Measurements from ENCODE around the gene UBE2E3. TPM values are rescaled to one million over a fixed set of nuclear protein-coding genes. Genes with fewer than 3 reads are reported as not detected.

UBE2E3 gene
- total and polyA plus RNA-seq, 8 donors: 21.1 to 42.7 (median 31.2) TPM

DNA sequence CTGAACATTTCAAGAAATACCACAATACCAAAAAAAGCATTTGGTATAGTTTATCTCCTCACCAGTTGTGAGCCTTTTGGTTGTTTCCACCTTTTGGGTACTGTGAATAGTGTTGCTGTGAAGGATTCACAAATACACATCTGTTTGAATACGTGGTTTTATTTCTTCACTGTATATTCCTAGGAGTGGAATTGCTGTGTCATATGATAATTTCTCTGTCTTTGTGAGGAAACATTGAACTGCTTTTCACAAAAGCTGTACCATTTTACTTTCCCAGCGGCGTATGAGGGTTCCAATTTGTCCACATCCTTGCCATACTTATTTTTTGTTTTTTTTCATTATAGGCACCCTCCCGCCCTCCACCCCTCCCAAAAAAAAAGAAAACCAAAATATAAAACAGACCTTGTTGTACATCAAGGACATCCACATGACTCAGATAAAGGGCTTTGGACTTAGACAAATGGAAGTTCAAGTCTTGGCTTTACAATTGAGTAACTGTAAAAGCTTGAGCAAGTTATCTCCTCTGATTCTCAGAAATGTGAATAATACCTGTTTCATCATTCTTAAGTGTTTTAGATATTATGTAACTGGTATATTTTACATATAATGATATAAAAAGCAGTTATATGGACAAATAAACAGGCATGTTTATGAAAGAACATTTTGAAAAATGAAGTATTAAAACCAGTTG is 19.0 kb downstream of the UBE2E3 start:
- Histone ChIP-seq H3K9me3 (no peaks in the 10 kb centered on the region), H3K27me3 (no peaks in the 10 kb centered on the region), H3K4me3 (no peak overlapping the region), H3K27ac (no peak overlapping the region), H3K36me3 (no peaks in the 10 kb centered on the region), H3K4me1 (peaks cover 0 to 5% (median 0%) of the 10 kb centered on the region in 3 donors)
- no peak for DNase-seq
- ATAC-seq: no peak
- WGBS, 2 donors: 96 to 98% methylated on average over 4 of the region's 4 CpGs
- TF ChIP-seq, protein P1, sequence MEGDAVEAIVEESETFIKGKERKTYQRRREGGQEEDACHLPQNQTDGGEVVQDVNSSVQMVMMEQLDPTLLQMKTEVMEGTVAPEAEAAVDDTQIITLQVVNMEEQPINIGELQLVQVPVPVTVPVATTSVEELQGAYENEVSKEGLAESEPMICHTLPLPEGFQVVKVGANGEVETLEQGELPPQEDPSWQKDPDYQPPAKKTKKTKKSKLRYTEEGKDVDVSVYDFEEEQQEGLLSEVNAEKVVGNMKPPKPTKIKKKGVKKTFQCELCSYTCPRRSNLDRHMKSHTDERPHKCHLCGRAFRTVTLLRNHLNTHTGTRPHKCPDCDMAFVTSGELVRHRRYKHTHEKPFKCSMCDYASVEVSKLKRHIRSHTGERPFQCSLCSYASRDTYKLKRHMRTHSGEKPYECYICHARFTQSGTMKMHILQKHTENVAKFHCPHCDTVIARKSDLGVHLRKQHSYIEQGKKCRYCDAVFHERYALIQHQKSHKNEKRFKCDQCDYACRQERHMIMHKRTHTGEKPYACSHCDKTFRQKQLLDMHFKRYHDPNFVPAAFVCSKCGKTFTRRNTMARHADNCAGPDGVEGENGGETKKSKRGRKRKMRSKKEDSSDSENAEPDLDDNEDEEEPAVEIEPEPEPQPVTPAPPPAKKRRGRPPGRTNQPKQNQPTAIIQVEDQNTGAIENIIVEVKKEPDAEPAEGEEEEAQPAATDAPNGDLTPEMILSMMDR (IDR thresholded peaks at IDR 0.05): no peak
- intact Hi-C loops (cut with DNase I): no loop called here
- no peak for FAIRE-seq

DNA sequence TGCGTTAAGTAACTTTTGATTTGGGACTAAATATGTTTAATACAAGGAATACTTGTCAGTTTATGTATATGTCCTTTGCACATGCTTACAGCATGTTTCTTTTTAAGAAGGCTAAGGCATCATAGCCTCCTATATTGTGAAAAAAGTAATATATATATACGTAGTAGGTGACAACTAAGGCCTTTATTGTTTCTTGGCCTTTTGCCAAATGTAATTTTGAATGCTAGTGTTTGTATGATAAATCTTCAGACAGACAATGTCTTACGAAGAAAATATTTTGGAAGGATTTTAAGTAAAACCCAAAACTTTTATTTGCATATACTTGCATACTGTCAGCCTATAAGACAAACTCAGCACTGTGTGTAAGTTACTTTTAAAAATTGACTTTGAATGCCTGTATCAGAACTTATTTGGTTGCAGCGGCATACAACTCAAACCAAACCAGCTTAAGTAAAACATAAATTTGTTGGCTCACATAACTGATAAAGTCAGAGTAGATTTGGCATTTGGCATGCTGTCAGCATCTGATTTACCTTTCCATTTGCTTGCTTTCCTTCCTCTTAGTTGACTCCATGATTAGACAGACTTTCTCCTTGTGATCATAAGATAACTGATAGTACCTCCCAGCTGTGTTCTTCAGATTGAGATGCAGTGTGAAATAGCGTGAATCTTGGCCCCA is 24.4 kb downstream of the UBE2E3 start:
- no peak for FAIRE-seq
- ATAC-seq: peak in 1 of 4 donors; percentile 31

DNA sequence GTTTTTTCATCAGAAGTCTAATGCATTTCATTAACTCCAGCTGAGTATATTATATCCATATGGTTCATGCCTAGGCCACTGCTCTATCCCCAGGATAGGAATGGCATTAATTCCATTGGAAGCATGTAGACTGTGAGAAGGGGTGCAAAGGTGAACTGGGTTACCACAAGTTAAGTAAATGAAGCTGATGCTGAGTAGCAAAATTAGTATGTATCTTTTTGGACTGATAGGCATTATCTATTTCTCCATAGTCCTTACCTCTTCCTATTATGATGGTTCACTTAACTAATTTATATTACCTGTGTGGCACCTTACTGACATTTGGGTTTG is 24.9 kb downstream of the UBE2E3 start:
- no peak overlapping the region for H3K27ac ChIP-seq
- FAIRE-seq: no peak
- ATAC-seq: peak in 1 of 4 donors; percentile 18
- H3K27me3 ChIP-seq: no peaks in the 10 kb centered on the region
- TF ChIP-seq, protein P1 (IDR thresholded peaks at IDR 0.05): no peak
- peaks cover 4 to 13% (median 5%) of the 10 kb centered on the region in 3 donors for H3K4me1 ChIP-seq
- no peaks in the 10 kb centered on the region for H3K36me3 ChIP-seq
- H3K9me3 ChIP-seq: no peaks in the 10 kb centered on the region
- intact Hi-C loops (cut with DNase I): no loop called here
- DNase-seq: no peak
- H3K4me3 ChIP-seq: no peak overlapping the region

More for the DNA sequence above, 24.4 kb downstream of the UBE2E3 start:
- peaks cover 0 to 8% (median 1%) of the 10 kb centered on the region in 3 donors for H3K4me1 ChIP-seq
- H3K9me3 ChIP-seq: no peaks in the 10 kb centered on the region
- H3K4me3 ChIP-seq: no peak overlapping the region
- no peaks in the 10 kb centered on the region for H3K27me3 ChIP-seq
- no peak overlapping the region for H3K27ac ChIP-seq
- DNase-seq: no peak
- TF ChIP-seq, protein P1 (IDR thresholded peaks at IDR 0.05): no peak
- no peaks in the 10 kb centered on the region for H3K36me3 ChIP-seq
- intact Hi-C loops (cut with DNase I): no loop called here
- WGBS, 2 donors: 70 to 75% methylated on average over 5 of the region's 5 CpGs

DNA sequence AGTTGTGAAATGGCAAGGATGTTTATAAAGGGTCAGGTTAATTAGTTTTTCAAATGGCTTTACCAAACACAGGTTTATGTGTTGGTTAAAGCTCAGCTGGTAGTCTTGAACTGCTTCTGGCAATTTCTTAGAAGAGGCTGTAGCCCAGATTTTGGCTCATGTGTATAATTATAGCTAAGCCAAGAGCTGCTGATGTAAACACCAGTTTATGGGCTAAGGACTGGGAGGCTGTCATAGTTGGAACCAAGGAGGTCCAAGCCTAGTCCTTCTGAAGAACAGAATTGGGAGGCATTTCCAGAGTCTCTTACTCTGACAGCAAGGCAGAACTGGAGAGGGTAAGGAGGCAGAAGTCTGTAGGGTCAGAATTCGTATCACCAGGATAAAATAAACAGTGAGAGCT is 25.4 kb downstream of the UBE2E3 start:
- TF ChIP-seq, protein P1 (IDR thresholded peaks at IDR 0.05): no peak
- Histone ChIP-seq H3K4me3 (no peak overlapping the region), H3K9me3 (no peaks in the 10 kb centered on the region), H3K36me3 (no peaks in the 10 kb centered on the region), H3K27ac (no peak overlapping the region), H3K27me3 (no peaks in the 10 kb centered on the region), H3K4me1 (peaks cover 5 to 18% (median 5%) of the 10 kb centered on the region in 3 donors)
- intact Hi-C loops (cut with DNase I): no loop called here
- 62 to 76% methylated on average over 1 of the region's 1 CpG for WGBS, 2 donors
- FAIRE-seq (no peak), ATAC-seq (no peak), DNase-seq (no peak)

Data from pancreas (tissue), 10 donors.